Adrenal gland (tissue), 12 donors: ENCODE results near the gene GOLGA5. TPM values are rescaled to one million over a fixed set of nuclear protein-coding genes. Genes with fewer than 3 reads are reported as not detected.

Experiments
- DNase-seq, 7 donors: peaks; one replicate each; pipeline ENCODE4 v3.0.0-alpha.2; 2019 to 2020
- H3K27ac ChIP-seq, 5 donors: fragments of 200-600 bp; sonication (generic) in 4 of 5; 1 replicate in 3 of 5; 2 replicates in 2 of 5; pipeline versions ENCODE4 v1.5.1 to v1.8.0; 2016 to 2020; ENCODE audit warnings: mild to moderate bottlenecking in 1 of 5
- H3K27me3 ChIP-seq: fragments of 200-600 bp; 2 replicates; pipeline ENCODE4 v1.8.0; 2021
- H3K36me3 ChIP-seq, 2 donors: fragments of 200-600 bp; replicated peaks in 1 of 2; 1 replicate in 1 of 2; 2 replicates in 1 of 2; pipeline versions ENCODE4 v1.5.1 to v1.8.0; 2018 to 2022
- H3K4me1 ChIP-seq, 2 donors: fragments of 200-600 bp; replicated peaks in 1 of 2; 1 replicate in 1 of 2; 2 replicates in 1 of 2; pipeline versions ENCODE4 v1.5.1 to v1.8.0; 2018 to 2021
- H3K4me3 ChIP-seq, 4 donors: fragments of 200-600 bp; sonication (generic) in 3 of 4; one replicate each; pipeline ENCODE4 v1.5.1; 2016 to 2018
- H3K9me3 ChIP-seq, 3 donors: fragments of 200-600 bp; sonication (generic) in 1 of 3; replicated peaks in 1 of 3; 1 replicate in 2 of 3; 2 replicates in 1 of 3; pipeline versions ENCODE4 v1.5.1 to v1.8.0; 2016 to 2021
- POLR2A ChIP-seq, 2 donors: fragments of 450-650 bp; IDR thresholded peaks; one replicate each; pipeline ENCODE4 v1.6.1; 2017; ENCODE audit warnings: antibody characterized with exemption in 2 of 2, mild to moderate bottlenecking in 2 of 2, moderate library complexity in 1 of 2
- intact Hi-C, 2 donors: fragments of 100-400 bp; cut with DNase I; formaldehyde crosslinking; loops; one replicate each; pipeline versions ENCODE4 v1.14.1 to v1.15.0; 2022 to 2023
- polyA plus RNA-seq, 3 donors: library from polyadenylated mRNA; stranded (reverse); fragments of 200-250 nt in 2 of 3; fragments of 350-450 nt in 1 of 3; fragmentation: Illumina TruSeq in 1 of 3; extraction: RNeasy Lipid Tissue Mini Kit (QIAGEN cat#74804) in 1 of 3; gene quantifications; one replicate each; pipeline ENCODE4 v1.2.3, GENCODE V29; 2013 to 2014
- total RNA-seq, 9 donors: library from RNA; depleted of rRNA in 4 of 9; stranded (reverse); fragments of >200 nt in 4 of 9; fragments of 120-200 nt in 1 of 9; fragmentation: NEBNext Ultra II Directional in 1 of 9; extraction: Animal tissue kit (Norgen Biotek cat#: 25700) in 1 of 9; gene quantifications; one replicate each; pipeline versions ENCODE4 v1.1.0 to v1.2.4, GENCODE V29; 2013 to 2023
- TF ChIP-seq, protein P1 (sequence below), 6 experiments: fragments of 450-650 bp in 4 of 6; fragments of 200-600 bp in 2 of 6; sonication (generic) in 1 of 6; IDR thresholded peaks; 1 replicate in 5 of 6; 2 replicates in 1 of 6; pipeline versions ENCODE4 v1.5.1 to v1.8.0; 2016 to 2021; ENCODE audit warnings: antibody characterized with exemption in 6 of 6, mild to moderate bottlenecking in 2 of 6, moderate library complexity in 1 of 6
- donor health status: healthy with polysubstance abuse.
- donor health status: Bipolar disorder and iron deficiency.
- donor health status: DM: yes; HTN: yes; CAD: no.
- donor health status: DM: no; HTN: no; CAD: no.
- donor health status: DM: no; HTN: no; CAD: no.
- donor health status: DM: yes; HTN: yes; CAD: no.

Gene GOLGA5
- total and polyA plus RNA-seq, 12 donors, result 24.6 to 85.1 (median 35.0) TPM

DNA sequence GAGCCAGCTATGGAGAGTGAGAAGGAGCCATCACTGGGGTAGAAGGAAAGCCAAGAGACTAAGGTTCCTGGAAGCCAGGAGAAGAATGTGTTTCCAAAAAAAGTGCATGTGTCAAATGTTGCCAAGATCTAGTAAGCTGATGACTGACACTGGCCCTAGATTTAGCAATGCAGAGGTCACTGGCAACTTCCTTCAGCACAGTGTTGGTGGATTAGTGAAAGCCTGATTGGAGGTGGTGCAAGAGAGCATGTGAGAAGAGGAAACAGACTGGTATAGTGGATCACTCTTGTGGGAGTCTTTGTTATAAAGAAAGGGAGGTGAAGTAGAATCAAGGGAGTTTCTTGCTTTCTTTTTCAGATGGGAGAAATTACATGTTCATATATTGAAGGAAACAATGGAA, 94.8 kb downstream of the GOLGA5 start:
- no peaks in the 10 kb centered on the region for H3K4me1 ChIP-seq
- H3K27ac ChIP-seq, result no peak overlapping the region
- no peak overlapping the region for H3K4me3 ChIP-seq
- H3K36me3 ChIP-seq, result no peaks in the 10 kb centered on the region
- intact Hi-C loops, result no loop called here
- H3K9me3 ChIP-seq, result peaks cover 0 to 6% (median 0%) of the 10 kb centered on the region in 3 donors
- no peak for DNase-seq
- no peak for TF ChIP-seq POLR2A (IDR thresholded peaks at IDR 0.05)
- TF ChIP-seq, protein P1, sequence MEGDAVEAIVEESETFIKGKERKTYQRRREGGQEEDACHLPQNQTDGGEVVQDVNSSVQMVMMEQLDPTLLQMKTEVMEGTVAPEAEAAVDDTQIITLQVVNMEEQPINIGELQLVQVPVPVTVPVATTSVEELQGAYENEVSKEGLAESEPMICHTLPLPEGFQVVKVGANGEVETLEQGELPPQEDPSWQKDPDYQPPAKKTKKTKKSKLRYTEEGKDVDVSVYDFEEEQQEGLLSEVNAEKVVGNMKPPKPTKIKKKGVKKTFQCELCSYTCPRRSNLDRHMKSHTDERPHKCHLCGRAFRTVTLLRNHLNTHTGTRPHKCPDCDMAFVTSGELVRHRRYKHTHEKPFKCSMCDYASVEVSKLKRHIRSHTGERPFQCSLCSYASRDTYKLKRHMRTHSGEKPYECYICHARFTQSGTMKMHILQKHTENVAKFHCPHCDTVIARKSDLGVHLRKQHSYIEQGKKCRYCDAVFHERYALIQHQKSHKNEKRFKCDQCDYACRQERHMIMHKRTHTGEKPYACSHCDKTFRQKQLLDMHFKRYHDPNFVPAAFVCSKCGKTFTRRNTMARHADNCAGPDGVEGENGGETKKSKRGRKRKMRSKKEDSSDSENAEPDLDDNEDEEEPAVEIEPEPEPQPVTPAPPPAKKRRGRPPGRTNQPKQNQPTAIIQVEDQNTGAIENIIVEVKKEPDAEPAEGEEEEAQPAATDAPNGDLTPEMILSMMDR (IDR thresholded peaks at IDR 0.05), result no peak
- H3K27me3 ChIP-seq, result no peaks in the 10 kb centered on the region

Other genes starting within 250 kb of the GOLGA5 start
- 100 to 1,000 TPM in 7 of 9 donors, 10 to 100 TPM in 2; 67.4 to 153 (median 122) TPM for gene LGMN, start 45.7 kb upstream of the GOLGA5 start, total RNA-seq
- 10 to 100 TPM; 66.6 to 93.4 (median 81.8) TPM for gene LGMN, start 45.7 kb upstream of the GOLGA5 start, polyA plus RNA-seq
- gene CHGA, start 128.8 kb downstream of the GOLGA5 start, total RNA-seq, result 1,000 to 10,000 TPM in 1 of 9 donors, 100 to 1,000 TPM in 3, 10 to 100 TPM in 3, under 1 TPM in 1, not detected in 1; 0.54 to 1,182 (median 77.6) TPM
- 1,000 to 10,000 TPM; 1,038 to 3,883 (median 1,069) TPM for gene CHGA, start 128.8 kb downstream of the GOLGA5 start, polyA plus RNA-seq